ENCODE measurements around the gene MAMDC2. TPM values are rescaled to one million over a fixed set of nuclear protein-coding genes. Genes with fewer than 3 reads are reported as not detected.
A peak's percentile ranks its signal among the peaks of the same experiment; 100 is the strongest.

Gene MAMDC2
- total RNA-seq, 4 donors from 2014 or later, result 96.5 to 192 (median 140) TPM

DNA sequence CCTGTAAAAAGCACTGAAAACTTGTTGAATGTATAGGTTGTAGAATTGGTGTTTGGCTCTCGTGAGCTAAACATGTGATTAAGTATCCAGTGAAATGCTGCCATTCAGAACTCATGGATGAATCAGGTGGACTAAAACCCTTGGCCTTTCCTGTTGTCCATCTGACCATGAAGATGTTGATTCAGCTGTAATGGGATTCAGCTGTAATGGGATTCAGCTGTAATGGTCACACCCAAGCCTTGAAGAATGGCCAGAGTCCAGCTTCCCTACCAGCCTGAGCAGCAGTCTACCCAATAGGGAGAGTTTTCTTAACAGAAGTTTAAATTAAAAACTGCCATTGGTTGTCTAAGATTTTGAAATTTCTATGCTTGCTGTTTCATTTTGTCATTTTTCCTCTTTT, 18.1 kb downstream of the MAMDC2 start:
- Histone ChIP-seq H3K27ac (peak overlapping the region; percentile 60 to 97 (median 94)), H3K4me3 (no peak overlapping the region), H3K9me3 (no peaks in the 10 kb centered on the region), H3K36me3 (peaks cover 2 to 13% of the 10 kb centered on the region in 2 donors), H3K4me1 (peaks cover 25 to 100% (median 78%) of the 10 kb centered on the region in 3 donors), H3K27me3 (no peaks in the 10 kb centered on the region)
- WGBS, 2 donors (ENCODE audit: low coverage in 1 of 2), result 71% methylated on average over 1 of the region's 1 CpG; no CpG with 5 or more reads in 1 of the 2 donors
- no peak for ATAC-seq
- TF ChIP-seq POLR2AphosphoS5 (IDR thresholded peaks at IDR 0.05) (no peak), POLR2A (IDR thresholded peaks at IDR 0.05) (no peak), EP300 (IDR thresholded peaks at IDR 0.05) (no peak)
- TF ChIP-seq, protein P1, sequence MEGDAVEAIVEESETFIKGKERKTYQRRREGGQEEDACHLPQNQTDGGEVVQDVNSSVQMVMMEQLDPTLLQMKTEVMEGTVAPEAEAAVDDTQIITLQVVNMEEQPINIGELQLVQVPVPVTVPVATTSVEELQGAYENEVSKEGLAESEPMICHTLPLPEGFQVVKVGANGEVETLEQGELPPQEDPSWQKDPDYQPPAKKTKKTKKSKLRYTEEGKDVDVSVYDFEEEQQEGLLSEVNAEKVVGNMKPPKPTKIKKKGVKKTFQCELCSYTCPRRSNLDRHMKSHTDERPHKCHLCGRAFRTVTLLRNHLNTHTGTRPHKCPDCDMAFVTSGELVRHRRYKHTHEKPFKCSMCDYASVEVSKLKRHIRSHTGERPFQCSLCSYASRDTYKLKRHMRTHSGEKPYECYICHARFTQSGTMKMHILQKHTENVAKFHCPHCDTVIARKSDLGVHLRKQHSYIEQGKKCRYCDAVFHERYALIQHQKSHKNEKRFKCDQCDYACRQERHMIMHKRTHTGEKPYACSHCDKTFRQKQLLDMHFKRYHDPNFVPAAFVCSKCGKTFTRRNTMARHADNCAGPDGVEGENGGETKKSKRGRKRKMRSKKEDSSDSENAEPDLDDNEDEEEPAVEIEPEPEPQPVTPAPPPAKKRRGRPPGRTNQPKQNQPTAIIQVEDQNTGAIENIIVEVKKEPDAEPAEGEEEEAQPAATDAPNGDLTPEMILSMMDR (IDR thresholded peaks at IDR 0.05), result no peak

DNA sequence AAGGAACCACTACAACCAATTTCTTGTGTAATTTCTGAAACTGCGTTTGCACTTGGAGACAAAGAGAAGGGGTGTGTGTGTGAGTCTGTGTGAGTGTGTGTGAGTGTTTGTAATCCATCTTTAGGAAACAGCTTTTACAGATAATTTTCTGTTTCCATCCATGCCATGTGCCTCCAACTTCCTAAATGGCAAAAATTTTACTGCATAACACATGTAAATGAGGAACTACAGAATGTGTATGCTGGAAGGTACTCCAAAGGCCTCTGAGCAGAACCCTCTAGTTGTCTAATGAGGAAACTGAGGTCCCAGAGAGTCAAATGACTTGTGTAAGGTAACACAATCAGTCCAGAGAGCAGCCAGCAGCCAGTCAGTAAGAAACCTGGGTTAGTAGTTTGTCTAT, 20.8 kb downstream of the MAMDC2 start:
- Histone ChIP-seq H3K9me3 (no peaks in the 10 kb centered on the region), H3K27me3 (no peaks in the 10 kb centered on the region), H3K27ac (peak overlapping the region; percentile 70 to 98 (median 92)), H3K4me1 (peaks cover 43 to 100% (median 79%) of the 10 kb centered on the region in 3 donors), H3K4me3 (no peak overlapping the region), H3K36me3 (peaks cover 2 to 12% of the 10 kb centered on the region in 2 donors)
- ATAC-seq, result no peak
- WGBS, 2 donors (ENCODE audit: low coverage in 1 of 2), result 67 to 77% methylated on average over 1 of the region's 1 CpG
- TF ChIP-seq, protein P1 (IDR thresholded peaks at IDR 0.05), result no peak
- TF ChIP-seq POLR2AphosphoS5 (IDR thresholded peaks at IDR 0.05) (no peak), EP300 (IDR thresholded peaks at IDR 0.05) (no peak)

DNA sequence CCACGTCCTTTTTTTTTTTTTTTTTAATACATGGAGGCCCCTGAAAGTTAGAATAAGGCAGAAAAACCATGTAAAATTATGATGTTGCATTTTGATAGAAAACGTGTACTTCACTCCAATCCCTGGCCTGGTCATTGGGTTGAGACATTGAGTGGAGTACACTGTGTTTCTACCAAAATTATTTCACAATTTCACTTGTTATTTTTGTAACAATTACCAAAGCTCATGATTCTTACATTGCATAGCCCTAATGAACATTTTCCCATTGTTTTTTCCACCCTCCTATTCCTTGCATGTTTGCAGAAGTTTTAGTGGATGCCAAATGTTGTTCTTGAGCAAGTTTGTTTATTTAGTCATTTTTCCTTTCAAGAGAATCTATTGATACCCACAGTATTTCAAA, 21.9 kb downstream of the MAMDC2 start:
- peaks cover 45 to 100% (median 77%) of the 10 kb centered on the region in 3 donors for H3K4me1 ChIP-seq
- 23 to 24% methylated on average over 2 of the region's 2 CpGs for WGBS, 2 donors (ENCODE audit: low coverage in 1 of 2)
- H3K27ac ChIP-seq, result peak overlapping the region; percentile 85 to 98 (median 92)
- H3K4me3 ChIP-seq, result no peak overlapping the region
- H3K9me3 ChIP-seq, result no peaks in the 10 kb centered on the region
- no peaks in the 10 kb centered on the region for H3K27me3 ChIP-seq
- peaks cover 2 to 9% of the 10 kb centered on the region in 2 donors for H3K36me3 ChIP-seq
- peak; percentile 79 for ATAC-seq
- TF ChIP-seq EP300 (IDR thresholded peaks at IDR 0.05) (peak; percentile 68), POLR2AphosphoS5 (IDR thresholded peaks at IDR 0.05) (peak; percentile 90), POLR2A (IDR thresholded peaks at IDR 0.05) (no peak)
- TF ChIP-seq, protein P1 (IDR thresholded peaks at IDR 0.05), result no peak

DNA sequence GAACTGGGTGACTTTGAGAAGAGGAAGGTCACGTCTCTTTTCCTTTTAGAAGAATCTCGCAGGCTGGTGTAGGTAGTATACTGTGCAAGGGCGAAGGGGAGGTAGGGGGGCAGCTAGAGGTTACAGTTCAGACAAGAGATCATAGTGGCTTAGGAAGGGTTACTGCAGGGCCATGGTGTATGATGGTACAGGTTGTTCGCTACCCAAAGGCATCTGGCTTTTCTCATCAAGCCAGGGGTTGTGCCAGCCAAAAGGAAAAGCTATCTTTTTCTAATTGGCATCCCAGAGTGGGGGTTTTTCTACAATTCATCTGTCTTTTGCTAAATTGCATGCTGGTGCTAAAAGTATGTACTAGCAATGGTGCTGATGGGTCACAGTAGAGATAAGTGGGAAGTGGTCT, 22.8 kb downstream of the MAMDC2 start:
- Histone ChIP-seq H3K9me3 (no peaks in the 10 kb centered on the region), H3K4me1 (peaks cover 45 to 100% (median 73%) of the 10 kb centered on the region in 3 donors), H3K27me3 (no peaks in the 10 kb centered on the region), H3K36me3 (peaks cover 0 to under 1% of the 10 kb centered on the region in 2 donors), H3K27ac (peak overlapping the region; percentile 85 to 98 (median 92)), H3K4me3 (no peak overlapping the region)
- no peak for ATAC-seq
- WGBS, 2 donors (ENCODE audit: low coverage in 1 of 2), result 72 to 86% methylated on average over 4 of the region's 4 CpGs
- TF ChIP-seq, protein P1 (IDR thresholded peaks at IDR 0.05), result no peak
- no peak for TF ChIP-seq EP300 (IDR thresholded peaks at IDR 0.05)
- TF ChIP-seq POLR2AphosphoS5 (IDR thresholded peaks at IDR 0.05), result no peak
- TF ChIP-seq POLR2A (IDR thresholded peaks at IDR 0.05), result no peak

DNA sequence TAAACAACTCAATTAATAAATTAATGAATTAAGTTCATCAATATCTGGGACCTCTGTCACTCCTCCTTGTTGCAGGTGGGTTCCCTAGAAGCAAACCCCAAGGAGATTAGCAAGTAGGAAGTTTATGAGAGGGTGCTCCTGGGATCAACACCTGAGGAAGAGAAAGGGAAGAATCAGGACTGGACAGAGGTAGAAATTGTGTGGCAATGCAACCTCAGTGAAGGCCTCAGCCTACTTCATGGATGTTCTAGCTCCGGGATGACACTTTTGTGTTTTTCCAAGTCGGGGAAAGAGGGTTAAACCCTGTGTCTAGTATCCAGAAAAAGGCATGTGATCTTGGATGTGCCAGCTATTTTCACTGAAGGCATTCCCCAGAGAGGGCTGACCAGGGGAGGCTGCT, 23.2 kb downstream of the MAMDC2 start:
- TF ChIP-seq EP300 (IDR thresholded peaks at IDR 0.05) (no peak), POLR2AphosphoS5 (IDR thresholded peaks at IDR 0.05) (no peak)
- ATAC-seq, result no peak
- no peaks in the 10 kb centered on the region for H3K27me3 ChIP-seq
- H3K36me3 ChIP-seq, result no peaks in the 10 kb centered on the region
- H3K27ac ChIP-seq, result peak overlapping the region; percentile 85 to 98 (median 92)
- 66 to 100% methylated on average over 2 of the region's 2 CpGs for WGBS, 2 donors (ENCODE audit: low coverage in 1 of 2)
- no peaks in the 10 kb centered on the region for H3K9me3 ChIP-seq
- no peak overlapping the region for H3K4me3 ChIP-seq
- peaks cover 45 to 100% (median 71%) of the 10 kb centered on the region in 3 donors for H3K4me1 ChIP-seq

Measured in gastroesophageal sphincter (tissue), 4 donors.